HG02943 (cell line): ENCODE results near the gene SAPCD2.
"Not testable (repeated sequence)": the region's sequence is repeated elsewhere in the genome, so short reads cannot be mapped to it uniquely, and the experiment has no call there.

Experiments
- ATAC-seq: cut with Tn5 transposase; IDR thresholded peaks from one replicate; pipeline ENCODE4 v1.9.1; 2021; ENCODE audit warnings: mild to moderate bottlenecking, low read depth, moderate library complexity; ENCODE audit not compliant: unreplicated experiment

The SAPCD2 gene

DNA sequence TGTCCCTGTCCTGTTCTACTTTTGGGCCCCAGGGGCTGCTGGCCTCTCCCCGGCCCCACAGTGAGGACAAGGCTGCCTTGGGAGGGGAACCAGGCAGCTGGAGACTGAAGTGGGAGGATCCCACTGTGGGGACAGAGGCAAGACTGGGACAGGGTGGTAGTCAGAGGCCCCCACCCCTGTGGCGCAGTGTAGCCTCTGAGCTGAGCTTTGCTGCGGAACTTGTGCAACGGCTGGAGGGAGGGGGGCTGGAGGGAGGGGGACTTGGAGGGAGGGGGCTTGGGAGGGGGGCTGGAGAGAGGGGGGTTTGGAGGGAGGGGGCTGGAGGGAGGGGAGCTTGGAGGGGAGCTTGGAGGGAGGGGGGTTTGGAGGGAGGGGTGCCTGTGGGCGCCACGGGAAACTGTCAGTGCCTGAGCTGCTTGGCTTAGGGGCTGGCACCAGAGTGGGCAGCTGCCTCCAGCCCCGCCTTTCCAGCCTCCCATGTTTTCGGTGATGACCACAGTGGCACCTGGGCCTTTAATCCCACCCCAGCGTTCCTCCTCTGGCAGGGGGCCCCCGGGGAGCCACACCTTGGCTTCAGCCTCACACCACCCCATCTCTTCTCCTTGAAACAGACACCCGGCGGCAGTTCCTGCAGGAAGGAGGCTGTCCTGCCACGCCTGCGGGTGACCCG, 36.2 kb downstream of the SAPCD2 start:
- ATAC-seq: no peak

- not testable (repeated sequence) for ATAC-seq
Measured at GRCh38 chr9:137033481-137033880, 36.9 kb downstream of the SAPCD2 start.

DNA sequence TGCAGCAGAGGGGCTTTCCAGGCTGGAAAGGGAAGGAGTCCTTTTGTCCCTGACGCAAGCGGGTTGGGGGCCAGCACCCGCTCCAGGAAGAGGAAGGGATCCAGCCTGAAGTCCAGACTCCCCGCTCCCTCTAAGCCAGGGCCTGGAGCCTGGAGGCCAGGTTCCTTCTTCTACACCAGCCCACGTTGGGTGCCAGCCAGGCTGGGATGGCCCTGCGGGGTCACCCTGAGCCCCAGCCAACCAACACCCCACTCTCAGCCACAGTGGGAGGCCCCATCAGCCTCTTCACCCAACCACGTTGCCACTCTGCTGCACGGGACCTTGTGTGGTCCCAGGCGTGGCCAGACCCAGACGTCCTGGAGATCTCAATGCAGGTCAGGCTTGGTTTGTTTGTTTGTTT, 37.5 kb downstream of the SAPCD2 start:
- ATAC-seq: no peak

- no peak for ATAC-seq
Measured at GRCh38 chr9:137031904-137032640, 38.3 kb downstream of the SAPCD2 start, which contains the start of gene FUT7. FUT7 (minus strand) TSS chr9:137032088; CDS start chr9:137031991, 97 bp downstream.

- ATAC-seq: no peak
Measured at GRCh38 chr9:137030538-137031527, 39.5 kb downstream of the SAPCD2 start.

GRCh38 chr9:137030006-137030405, 40.4 kb downstream of the SAPCD2 start:
- ATAC-seq: no peak

GRCh38 chr9:137029058-137029936, 41.1 kb downstream of the SAPCD2 start:
- no peak for ATAC-seq

- ATAC-seq: no peak
Measured at GRCh38 chr9:137028263-137029057, 41.9 kb downstream of the SAPCD2 start.

GRCh38 chr9:137027369-137028262, 42.7 kb downstream of the SAPCD2 start, which contains the start of gene ABCA2:
ABCA2 (minus strand) TSS chr9:137028237; CDS start chr9:137028140, 97 bp downstream.
- ATAC-seq: no peak

DNA sequence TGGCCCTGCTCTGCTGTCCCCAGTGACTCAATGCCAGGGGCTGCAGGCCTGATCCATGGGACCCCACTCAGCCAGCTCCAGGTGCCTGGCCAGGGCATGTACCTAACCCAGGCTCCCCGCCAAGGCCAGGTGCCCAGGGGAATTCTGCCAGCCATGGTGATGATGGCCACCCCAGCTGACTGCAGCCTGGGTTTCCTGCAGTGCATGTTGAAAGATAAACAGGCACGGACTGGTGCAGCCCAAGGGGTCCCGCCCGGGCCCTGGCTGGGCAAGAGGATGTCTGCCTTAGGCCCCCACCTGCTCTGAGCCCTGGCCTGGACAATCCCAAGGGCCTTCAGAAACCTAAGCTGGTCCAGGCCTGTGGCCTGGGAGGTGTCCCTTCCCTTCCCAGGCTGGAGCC, 43.5 kb downstream of the SAPCD2 start:
- no peak for ATAC-seq

GRCh38 chr9:137026384-137026783, 44.0 kb downstream of the SAPCD2 start:
- no peak for ATAC-seq

- no peak for ATAC-seq
Measured at GRCh38 chr9:137025517-137025966, 44.8 kb downstream of the SAPCD2 start.

DNA sequence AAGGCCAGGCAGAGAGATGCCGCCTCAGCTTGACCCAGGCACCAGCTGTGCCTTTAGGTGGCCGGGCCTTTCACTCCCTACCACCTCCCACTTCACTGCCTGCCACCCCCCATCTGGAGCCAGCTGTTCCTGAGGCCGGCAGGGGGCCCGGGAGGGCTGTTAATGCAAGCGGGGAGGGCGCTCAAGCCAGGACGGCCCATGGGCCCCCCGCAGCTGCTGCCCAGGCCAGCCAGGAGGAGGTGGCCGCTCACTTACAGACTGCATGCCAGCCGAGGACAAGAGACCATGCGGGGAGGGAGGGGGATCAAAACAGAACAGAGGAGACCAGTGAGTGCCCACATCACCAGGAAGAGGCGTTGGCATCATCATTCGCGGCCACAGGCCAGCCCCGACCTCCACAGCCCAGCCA, 46.8 kb downstream of the SAPCD2 start:
- ATAC-seq: no peak

DNA sequence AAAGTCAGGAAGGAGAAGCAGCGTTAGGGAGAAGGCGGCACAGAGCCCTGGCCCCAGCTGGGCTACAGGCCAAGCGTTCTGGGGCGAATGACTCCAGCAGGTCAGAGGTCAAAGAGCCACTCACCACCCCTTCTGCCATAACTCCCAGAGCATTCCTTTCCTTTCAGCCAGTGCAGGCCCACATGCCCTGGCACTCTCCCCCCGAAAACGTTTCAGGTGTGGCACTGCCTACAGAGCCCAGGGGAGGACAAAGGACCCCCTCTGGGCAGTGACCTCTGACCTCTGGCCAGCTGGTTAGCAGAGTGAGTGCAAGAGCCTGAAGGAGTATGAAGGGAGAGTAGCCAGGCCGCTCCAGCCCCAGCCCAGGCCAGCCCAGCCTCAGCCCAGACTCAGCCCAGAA, 47.2 kb downstream of the SAPCD2 start:
- ATAC-seq: no peak

DNA sequence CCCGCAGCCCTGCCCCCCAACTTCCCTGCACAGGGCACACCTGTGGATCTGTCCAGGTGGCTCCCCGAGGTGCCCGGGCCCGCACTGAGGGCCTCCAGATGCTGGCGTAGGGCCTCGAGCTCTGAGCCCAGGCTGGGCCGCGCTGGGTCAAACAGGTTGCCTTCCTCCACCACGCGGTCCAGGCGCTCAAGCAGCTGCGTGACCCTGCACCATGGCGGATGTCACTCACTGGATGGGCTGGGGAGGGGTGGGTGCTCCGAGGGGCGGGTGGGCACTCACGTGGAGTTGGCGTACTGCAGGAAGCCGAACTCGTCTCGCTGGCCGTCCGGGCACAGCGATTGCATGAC, 47.7 kb downstream of the SAPCD2 start:
- no peak for ATAC-seq

- ATAC-seq: no peak
Measured at GRCh38 chr9:137021979-137022661, 48.2 kb downstream of the SAPCD2 start.

DNA sequence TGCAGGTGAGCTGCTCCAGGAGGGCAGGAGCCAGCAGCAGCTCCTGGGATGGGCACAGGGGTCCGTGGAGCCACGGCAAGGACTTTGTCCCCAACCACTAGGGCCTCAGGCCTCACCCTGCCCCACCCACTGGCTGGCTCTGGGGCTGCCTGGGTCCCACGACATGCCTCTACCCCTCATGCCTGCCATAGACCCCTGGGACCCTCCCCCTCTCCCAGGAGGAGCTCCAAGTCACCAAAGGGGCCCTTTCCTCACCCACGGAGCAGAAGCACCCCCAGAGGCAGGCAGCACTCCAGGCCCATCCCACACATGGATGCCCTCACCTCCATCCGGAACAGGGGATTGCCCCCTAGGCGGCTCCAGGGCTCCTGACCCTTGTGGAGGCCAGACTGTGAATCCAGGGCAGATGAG, 48.8 kb downstream of the SAPCD2 start:
- ATAC-seq: no peak
